ENCODE measurements around the gene MRPL37. TPM values are rescaled to one million over a fixed set of nuclear protein-coding genes. Genes with fewer than 3 reads are reported as not detected.
"Not testable (repeated sequence)": the region's sequence is repeated elsewhere in the genome, so short reads cannot be mapped to it uniquely, and the experiment has no call there.

Gene MRPL37
- total RNA-seq, 1 donor from 2014 or later: 60.4 TPM

GRCh38 chr1:54200519-54200997, 591 bp downstream of the MRPL37 start:
- H3F3A ChIP-seq (ENCODE audit: low read depth): no peaks in the 10 kb centered on the region
- H3K4me1 Mint-ChIP-seq: peaks cover 26% of the 10 kb centered on the region
- peak overlapping the region; percentile 83 for H2AFZ ChIP-seq (replicated peaks)
- H3K27me3 Mint-ChIP-seq (ENCODE audit: insufficient read depth, low read depth): peaks cover 2% of the 10 kb centered on the region
- peak overlapping the region; percentile 84 for H3K27ac Mint-ChIP-seq
- H4K20me1 ChIP-seq (ENCODE audit: low read depth): peaks cover 22% of the 10 kb centered on the region
- H3K9me3 Mint-ChIP-seq: no peaks in the 10 kb centered on the region
- no peak overlapping the region for H3K27ac ChIP-seq
- peak overlapping the region; percentile 90 for H3K9ac ChIP-seq
- peak overlapping the region; percentile 96 for H3K4me3 Mint-ChIP-seq
- peaks cover 12% of the 10 kb centered on the region for H3K36me3 Mint-ChIP-seq
- no peak for DNase-seq (ENCODE audit: low spot score)
- peak overlapping the region; percentile 94 for H3K4me2 ChIP-seq
- no peaks in the 10 kb centered on the region for H3K27me3 ChIP-seq
- H3K79me2 ChIP-seq (ENCODE audit: low read depth): peaks cover 33% of the 10 kb centered on the region
- peaks cover 3% of the 10 kb centered on the region for H3K36me3 ChIP-seq
- TF ChIP-seq EZH2phosphoT487 (IDR thresholded peaks at IDR 0.05) (no peak), CTCF (IDR thresholded peaks at IDR 0.05) (no peak), EZH2 (IDR thresholded peaks at IDR 0.05) (no peak)
- no peaks in the 10 kb centered on the region for H3K9me3 ChIP-seq (ENCODE audit: low read depth)
- H3K4me3 ChIP-seq: peak overlapping the region; percentile 83
- peaks cover 9% of the 10 kb centered on the region for H3K4me1 ChIP-seq

GRCh38 chr1:54204199-54204598, 4.2 kb downstream of the MRPL37 start:
- no peak overlapping the region for H3K27ac Mint-ChIP-seq
- Histone ChIP-seq H2AFZ (replicated peaks) (no peak overlapping the region), H4K20me1 (ENCODE audit: low read depth) (peaks cover 24% of the 10 kb centered on the region), H3K9ac (no peak overlapping the region), H3K4me3 (no peak overlapping the region), H3K4me2 (no peak overlapping the region), H3F3A (ENCODE audit: low read depth) (no peaks in the 10 kb centered on the region), H3K27me3 (no peaks in the 10 kb centered on the region), H3K36me3 (peaks cover 6% of the 10 kb centered on the region), H3K79me2 (ENCODE audit: low read depth) (peaks cover 33% of the 10 kb centered on the region), H3K9me3 (ENCODE audit: low read depth) (no peaks in the 10 kb centered on the region), H3K4me1 (peaks cover 9% of the 10 kb centered on the region), H3K27ac (no peak overlapping the region)
- H3K4me3 Mint-ChIP-seq: no peak overlapping the region
- no peak for DNase-seq (ENCODE audit: low spot score)
- TF ChIP-seq EZH2phosphoT487 (IDR thresholded peaks at IDR 0.05) (no peak), CTCF (IDR thresholded peaks at IDR 0.05) (no peak), EZH2 (IDR thresholded peaks at IDR 0.05) (no peak)
- peaks cover 2% of the 10 kb centered on the region for H3K27me3 Mint-ChIP-seq (ENCODE audit: insufficient read depth, low read depth)
- no peaks in the 10 kb centered on the region for H3K9me3 Mint-ChIP-seq
- H3K36me3 Mint-ChIP-seq: peaks cover 26% of the 10 kb centered on the region
- H3K4me1 Mint-ChIP-seq: peaks cover 22% of the 10 kb centered on the region

- Histone ChIP-seq H4K20me1 (ENCODE audit: low read depth) (peaks cover 10% of the 10 kb centered on the region), H3K4me3 (no peak overlapping the region), H3K27ac (no peak overlapping the region), H3F3A (ENCODE audit: low read depth) (no peaks in the 10 kb centered on the region), H2AFZ (replicated peaks) (no peak overlapping the region), H3K4me1 (no peaks in the 10 kb centered on the region), H3K9me3 (ENCODE audit: low read depth) (no peaks in the 10 kb centered on the region), H3K4me2 (no peak overlapping the region), H3K36me3 (peaks cover 6% of the 10 kb centered on the region), H3K9ac (no peak overlapping the region), H3K27me3 (no peaks in the 10 kb centered on the region), H3K79me2 (ENCODE audit: low read depth) (peaks cover 10% of the 10 kb centered on the region)
- no peaks in the 10 kb centered on the region for H3K9me3 Mint-ChIP-seq
- H3K27ac Mint-ChIP-seq: no peak overlapping the region
- peaks cover 2% of the 10 kb centered on the region for H3K27me3 Mint-ChIP-seq (ENCODE audit: insufficient read depth, low read depth)
- no peak overlapping the region for H3K4me3 Mint-ChIP-seq
- TF ChIP-seq EZH2 (IDR thresholded peaks at IDR 0.05) (no peak), EZH2phosphoT487 (IDR thresholded peaks at IDR 0.05) (no peak), CTCF (IDR thresholded peaks at IDR 0.05) (no peak)
- no peak for DNase-seq (ENCODE audit: low spot score)
- H3K4me1 Mint-ChIP-seq: peaks cover 3% of the 10 kb centered on the region
- H3K36me3 Mint-ChIP-seq: peaks cover 39% of the 10 kb centered on the region
Measured at GRCh38 chr1:54207287-54207686, 7.3 kb downstream of the MRPL37 start.

- H3K9me3 ChIP-seq (ENCODE audit: low read depth); H3K4me3 Mint-ChIP-seq; H3K9ac ChIP-seq; DNase-seq (ENCODE audit: low spot score); H3K4me2 ChIP-seq; H2AFZ ChIP-seq (replicated peaks); H3K9me3 Mint-ChIP-seq; H4K20me1 ChIP-seq (ENCODE audit: low read depth); H3K4me3 ChIP-seq; H3K36me3 ChIP-seq; H3F3A ChIP-seq (ENCODE audit: low read depth); H3K27ac ChIP-seq; H3K4me1 ChIP-seq; H3K27me3 Mint-ChIP-seq (ENCODE audit: insufficient read depth, low read depth); H3K79me2 ChIP-seq (ENCODE audit: low read depth); H3K27ac Mint-ChIP-seq; H3K4me1 Mint-ChIP-seq; H3K27me3 ChIP-seq: not testable (repeated sequence)
- peaks cover 39% of the 10 kb centered on the region for H3K36me3 Mint-ChIP-seq
Measured at GRCh38 chr1:54207896-54208295, 7.9 kb downstream of the MRPL37 start.

All from neural progenitor cell (in vitro differentiated cells).